ENCODE measurements around the gene SOX6. TPM values are rescaled to one million over a fixed set of nuclear protein-coding genes. Genes with fewer than 3 reads are reported as not detected.

The SOX6 gene
- total RNA-seq, 2 experiments from 2014 or later, result 0.36 TPM; not detected in 1

- H3K27me3 Mint-ChIP-seq, result no peaks in the 10 kb centered on the region
- H3K36me3 Mint-ChIP-seq (ENCODE audit: low read depth), result no peaks in the 10 kb centered on the region
- H3K4me1 Mint-ChIP-seq (ENCODE audit: low read depth), result no peaks in the 10 kb centered on the region
- no peak overlapping the region for H3K4me3 Mint-ChIP-seq
- POLR2A ChIA-PET, result no interaction called here
- intact Hi-C loops (cut with micrococcal nuclease), result no loop called here
- TF ChIP-seq CTCF (IDR thresholded peaks at IDR 0.05), result no peak
- DNase-seq, result no peak
- CTCF ChIA-PET, result interaction anchor here (1.5 kb wide), 1 partner anchor 9 kb away, joined by 3 read pairs; no protein-coding TSS in a partner anchor
- no peak overlapping the region for H3K27ac Mint-ChIP-seq
- ATAC-seq, result no peak
- no peaks in the 10 kb centered on the region for H3K9me3 Mint-ChIP-seq
Measured at GRCh38 chr11:16098526-16099205, 257.7 kb downstream of the SOX6 start.

- Mint-ChIP-seq H3K4me1 (ENCODE audit: low read depth) (no peaks in the 10 kb centered on the region), H3K4me3 (no peak overlapping the region), H3K27ac (no peak overlapping the region), H3K27me3 (no peaks in the 10 kb centered on the region), H3K9me3 (no peaks in the 10 kb centered on the region), H3K36me3 (ENCODE audit: low read depth) (no peaks in the 10 kb centered on the region)
- DNase-seq, result no peak
- CTCF ChIA-PET, result no interaction called here
- intact Hi-C loops (cut with micrococcal nuclease), result no loop called here
- no peak for ATAC-seq
- TF ChIP-seq CTCF (IDR thresholded peaks at IDR 0.05), result no peak
- POLR2A ChIA-PET, result no interaction called here
Measured at GRCh38 chr11:16097543-16097942, 258.8 kb downstream of the SOX6 start.

DNA sequence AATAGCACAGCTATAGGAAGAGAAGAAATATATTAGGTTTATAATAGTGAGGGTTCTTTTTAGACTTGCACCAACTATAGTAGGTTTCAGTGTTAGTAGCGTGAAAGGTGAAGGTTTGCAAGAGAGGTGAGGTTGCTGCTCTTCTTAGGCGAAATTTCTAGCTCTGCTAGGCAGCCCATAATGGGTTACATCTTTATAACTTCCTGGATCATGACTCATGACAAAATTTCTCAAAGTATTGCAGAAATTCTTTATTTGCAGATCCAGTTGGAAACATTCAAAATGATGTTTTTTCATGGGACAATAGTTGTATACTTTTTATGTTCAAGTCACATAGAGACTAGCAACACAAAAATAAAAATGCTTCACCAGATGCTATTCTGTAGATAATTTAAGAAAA, 260.0 kb downstream of the SOX6 start:
- Mint-ChIP-seq H3K4me1 (ENCODE audit: low read depth) (no peaks in the 10 kb centered on the region), H3K27ac (no peak overlapping the region), H3K4me3 (no peak overlapping the region), H3K9me3 (no peaks in the 10 kb centered on the region), H3K36me3 (ENCODE audit: low read depth) (no peaks in the 10 kb centered on the region), H3K27me3 (no peaks in the 10 kb centered on the region)
- ATAC-seq, result no peak
- no peak for TF ChIP-seq CTCF (IDR thresholded peaks at IDR 0.05)
- intact Hi-C loops (cut with micrococcal nuclease), result no loop called here
- DNase-seq, result no peak
- POLR2A ChIA-PET, result no interaction called here
- CTCF ChIA-PET, result no interaction called here

DNA sequence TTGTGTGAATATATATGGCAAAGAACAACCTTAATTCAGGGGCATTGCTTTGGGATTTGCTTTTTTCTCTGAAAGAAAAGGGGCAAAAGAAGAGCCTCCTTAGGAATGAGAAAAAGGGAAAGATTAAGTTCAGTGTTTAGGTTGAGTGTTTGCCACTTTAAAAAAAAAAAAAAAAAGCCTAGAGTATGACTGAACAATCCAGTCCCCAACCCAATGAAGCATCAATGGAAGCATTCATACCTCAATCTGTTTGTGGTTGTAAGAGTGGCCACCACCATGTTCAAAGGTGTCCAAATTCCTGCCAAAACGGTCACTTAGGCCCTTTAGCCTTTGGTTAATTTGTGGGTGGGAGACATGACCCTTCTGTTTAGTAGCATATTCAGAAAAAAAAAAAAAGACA, 260.6 kb downstream of the SOX6 start:
- H3K36me3 Mint-ChIP-seq (ENCODE audit: low read depth), result no peaks in the 10 kb centered on the region
- no peak for DNase-seq
- H3K27ac Mint-ChIP-seq, result no peak overlapping the region
- no peaks in the 10 kb centered on the region for H3K4me1 Mint-ChIP-seq (ENCODE audit: low read depth)
- POLR2A ChIA-PET, result no interaction called here
- H3K9me3 Mint-ChIP-seq, result no peaks in the 10 kb centered on the region
- intact Hi-C loops (cut with micrococcal nuclease), result no loop called here
- no peaks in the 10 kb centered on the region for H3K27me3 Mint-ChIP-seq
- no peak for ATAC-seq
- CTCF ChIA-PET, result no interaction called here
- no peak for TF ChIP-seq CTCF (IDR thresholded peaks at IDR 0.05)
- no peak overlapping the region for H3K4me3 Mint-ChIP-seq

DNA sequence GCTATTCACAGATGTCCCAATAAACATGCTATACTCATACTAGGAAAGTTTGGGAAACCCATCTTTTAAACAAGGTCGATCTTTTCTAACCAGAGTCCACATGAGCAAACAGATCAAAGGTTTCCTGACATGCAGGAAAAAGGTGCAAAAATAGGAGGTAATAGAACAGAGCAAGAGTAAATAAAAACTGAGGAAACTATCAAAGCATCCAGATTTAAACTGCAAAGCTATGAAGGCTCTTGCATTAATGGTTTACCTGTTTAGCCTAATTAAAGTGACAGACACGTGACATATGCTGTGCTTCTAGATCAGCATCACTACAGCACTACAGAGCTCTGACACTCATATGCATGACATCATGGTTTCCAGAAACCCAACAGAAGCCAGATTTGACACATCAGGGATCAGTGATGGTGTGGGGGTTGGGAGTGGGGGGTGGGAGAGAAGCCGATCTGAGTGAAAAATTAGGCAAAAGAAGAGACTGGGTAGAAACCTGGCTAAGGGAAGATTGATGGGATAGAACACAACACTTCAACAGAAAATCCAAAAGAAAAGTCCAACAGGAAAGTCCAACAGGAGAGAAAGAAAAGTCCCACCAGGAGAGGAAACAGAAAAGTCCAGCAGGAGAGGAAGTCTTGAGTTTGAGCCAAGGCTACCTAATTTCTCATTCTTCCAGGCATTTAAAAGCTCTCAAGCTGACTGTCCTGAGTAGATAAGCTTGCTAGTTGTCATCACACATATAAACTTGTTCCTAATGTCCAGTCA, 262.3 kb downstream of the SOX6 start:
- no peak for TF ChIP-seq CTCF (IDR thresholded peaks at IDR 0.05)
- no peaks in the 10 kb centered on the region for H3K4me1 Mint-ChIP-seq (ENCODE audit: low read depth)
- H3K27me3 Mint-ChIP-seq, result no peaks in the 10 kb centered on the region
- CTCF ChIA-PET, result no interaction called here
- intact Hi-C loops (cut with micrococcal nuclease), result no loop called here
- no peak overlapping the region for H3K27ac Mint-ChIP-seq
- POLR2A ChIA-PET, result no interaction called here
- ATAC-seq, result no peak
- no peak for DNase-seq
- no peaks in the 10 kb centered on the region for H3K36me3 Mint-ChIP-seq (ENCODE audit: low read depth)
- H3K4me3 Mint-ChIP-seq, result no peak overlapping the region
- no peaks in the 10 kb centered on the region for H3K9me3 Mint-ChIP-seq
